ENCODE results near the gene NCAM2.

NCAM2 gene

DNA sequence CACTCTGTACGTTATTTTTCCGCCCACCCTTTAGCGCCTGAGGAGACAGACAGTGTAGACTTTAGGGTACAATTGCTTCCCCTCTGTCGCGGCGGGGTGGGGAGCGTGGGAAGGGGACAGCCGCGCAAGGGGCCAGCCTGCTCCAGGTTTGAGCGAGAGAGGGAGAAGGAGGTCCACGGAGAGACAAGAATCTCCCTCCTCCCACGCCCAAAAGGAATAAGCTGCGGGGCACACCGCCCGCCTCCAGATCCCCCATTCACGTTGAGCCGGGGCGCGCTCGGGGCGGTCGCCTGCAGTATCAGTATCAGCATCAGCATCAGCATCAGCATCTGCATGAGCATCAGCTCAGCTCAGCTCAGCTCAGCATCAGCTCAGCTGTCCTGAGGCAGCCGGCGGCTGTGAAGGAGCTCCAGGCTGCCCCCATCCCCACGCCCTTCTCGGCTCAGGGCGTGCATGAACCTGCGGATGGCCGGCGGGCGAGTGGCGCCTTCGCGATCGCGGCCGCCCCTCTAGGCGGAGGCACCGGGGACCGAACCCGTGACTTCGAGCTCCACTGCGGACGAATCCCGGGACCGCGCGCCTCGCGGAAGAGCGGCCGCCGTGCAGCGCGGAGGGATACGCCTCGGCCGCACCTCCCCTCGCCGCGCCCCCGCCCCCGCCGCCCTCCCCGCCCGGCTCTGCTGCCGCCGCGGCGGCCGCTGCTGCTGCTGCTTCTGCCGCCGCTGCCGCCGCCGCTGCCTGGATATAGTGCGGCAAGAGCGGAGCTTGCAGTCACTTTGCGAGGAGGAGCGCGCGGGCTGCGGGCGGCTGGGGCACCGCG, at the start of gene NCAM2:
Gene NCAM2, plus strand, starts transcription at position 774 of the 820 bp plus-strand sequence.
- H3K4me3 ChIP-seq (ENCODE audit: low read depth, low read length), result peak within 1 kb of the TSS; percentile 97
- TF ChIP-seq, protein P1, sequence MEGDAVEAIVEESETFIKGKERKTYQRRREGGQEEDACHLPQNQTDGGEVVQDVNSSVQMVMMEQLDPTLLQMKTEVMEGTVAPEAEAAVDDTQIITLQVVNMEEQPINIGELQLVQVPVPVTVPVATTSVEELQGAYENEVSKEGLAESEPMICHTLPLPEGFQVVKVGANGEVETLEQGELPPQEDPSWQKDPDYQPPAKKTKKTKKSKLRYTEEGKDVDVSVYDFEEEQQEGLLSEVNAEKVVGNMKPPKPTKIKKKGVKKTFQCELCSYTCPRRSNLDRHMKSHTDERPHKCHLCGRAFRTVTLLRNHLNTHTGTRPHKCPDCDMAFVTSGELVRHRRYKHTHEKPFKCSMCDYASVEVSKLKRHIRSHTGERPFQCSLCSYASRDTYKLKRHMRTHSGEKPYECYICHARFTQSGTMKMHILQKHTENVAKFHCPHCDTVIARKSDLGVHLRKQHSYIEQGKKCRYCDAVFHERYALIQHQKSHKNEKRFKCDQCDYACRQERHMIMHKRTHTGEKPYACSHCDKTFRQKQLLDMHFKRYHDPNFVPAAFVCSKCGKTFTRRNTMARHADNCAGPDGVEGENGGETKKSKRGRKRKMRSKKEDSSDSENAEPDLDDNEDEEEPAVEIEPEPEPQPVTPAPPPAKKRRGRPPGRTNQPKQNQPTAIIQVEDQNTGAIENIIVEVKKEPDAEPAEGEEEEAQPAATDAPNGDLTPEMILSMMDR (IDR thresholded peaks at IDR 0.05; ENCODE audit: control insufficient read depth, extremely low read depth, insufficient read depth), result no peak
- peak; percentile 44 for DNase-seq (ENCODE audit: low read depth)

DNA sequence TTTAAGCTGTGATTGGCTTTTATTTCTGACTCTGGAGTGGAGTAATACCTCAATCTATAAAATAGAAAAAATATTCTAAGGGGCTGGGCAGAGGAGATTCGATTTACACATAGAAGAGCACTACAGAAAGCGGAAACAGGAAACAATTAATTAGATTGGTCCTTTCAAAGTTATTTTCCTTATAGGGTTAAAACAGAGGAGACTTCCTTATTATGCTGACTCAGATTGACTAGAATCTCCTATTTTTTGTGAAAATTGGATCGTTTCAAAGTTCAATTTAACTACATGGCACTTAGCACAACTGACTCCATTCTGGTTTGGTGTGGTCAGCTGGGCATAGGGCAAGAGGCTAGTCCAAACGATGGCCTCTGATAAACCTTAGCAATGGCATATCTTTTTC, 48.3 kb upstream of the NCAM2 start:
- H3K4me3 ChIP-seq (ENCODE audit: low read depth, low read length), result no peak overlapping the region
- DNase-seq (ENCODE audit: low read depth), result no peak
- TF ChIP-seq, protein P1 (IDR thresholded peaks at IDR 0.05; ENCODE audit: control insufficient read depth, extremely low read depth, insufficient read depth), result no peak

DNA sequence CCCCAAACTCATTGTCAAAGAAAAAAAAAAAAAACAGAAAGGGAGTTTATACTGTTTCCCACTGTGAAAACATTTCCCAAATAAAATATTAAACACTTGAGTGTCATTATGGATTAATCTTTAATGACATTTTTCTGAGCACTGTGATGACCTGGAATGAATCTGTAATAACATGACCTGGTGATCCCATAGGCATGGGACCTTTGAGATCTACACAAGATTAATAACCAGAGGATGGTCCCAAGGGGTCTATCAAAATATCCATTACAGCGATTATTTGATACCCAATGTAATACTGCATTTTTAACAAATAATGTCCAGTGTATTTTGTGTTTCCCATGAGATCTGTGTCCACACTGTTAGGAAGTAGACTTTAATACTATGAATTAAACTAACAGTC, 32.4 kb upstream of the NCAM2 start:
- no peak overlapping the region for H3K4me3 ChIP-seq (ENCODE audit: low read depth, low read length)
- TF ChIP-seq, protein P1 (IDR thresholded peaks at IDR 0.05; ENCODE audit: control insufficient read depth, extremely low read depth, insufficient read depth), result no peak
- DNase-seq (ENCODE audit: low read depth), result no peak

DNA sequence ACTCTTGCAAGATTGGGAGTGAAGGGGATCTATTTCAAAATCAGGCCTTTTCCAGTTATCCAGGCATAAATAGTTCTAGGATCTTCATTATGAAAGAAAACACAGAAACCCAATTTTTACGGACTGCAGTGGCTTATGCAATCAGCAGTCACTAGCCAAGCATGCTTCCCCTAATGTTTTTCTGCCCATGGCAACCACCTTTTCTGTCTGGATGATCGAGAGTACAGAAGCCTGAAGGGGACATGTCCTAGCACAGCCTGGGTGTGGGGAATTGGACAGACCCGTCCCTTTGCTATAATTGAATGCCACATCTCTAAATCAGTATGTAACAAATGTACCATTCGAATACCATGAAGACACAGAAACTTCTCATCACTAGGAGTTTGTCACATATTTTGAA, 29.8 kb upstream of the NCAM2 start:
- no peak for DNase-seq (ENCODE audit: low read depth)
- no peak overlapping the region for H3K4me3 ChIP-seq (ENCODE audit: low read depth, low read length)
- TF ChIP-seq, protein P1 (IDR thresholded peaks at IDR 0.05; ENCODE audit: control insufficient read depth, extremely low read depth, insufficient read depth), result no peak

DNA sequence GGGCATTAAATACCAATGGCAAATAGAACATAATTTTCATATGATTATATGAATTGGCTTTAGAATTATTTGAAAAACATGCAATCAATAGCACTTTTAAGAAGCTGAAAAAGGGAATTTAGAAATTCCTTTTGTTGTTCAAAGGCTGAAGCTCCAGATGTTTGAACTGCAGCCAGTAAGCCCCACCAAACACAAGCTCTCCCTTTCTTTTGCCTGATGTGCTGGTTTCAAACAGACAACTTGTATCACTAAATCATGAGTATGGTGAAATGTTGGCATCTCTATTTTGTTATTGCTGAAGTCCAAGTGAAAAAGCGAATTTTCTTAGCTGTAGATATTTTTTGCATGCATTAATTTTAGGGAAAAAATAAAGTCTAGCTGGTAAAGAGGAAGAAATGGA, 27.5 kb upstream of the NCAM2 start:
- DNase-seq (ENCODE audit: low read depth), result no peak
- no peak overlapping the region for H3K4me3 ChIP-seq (ENCODE audit: low read depth, low read length)
- TF ChIP-seq, protein P1 (IDR thresholded peaks at IDR 0.05; ENCODE audit: control insufficient read depth, extremely low read depth, insufficient read depth), result no peak

DNA sequence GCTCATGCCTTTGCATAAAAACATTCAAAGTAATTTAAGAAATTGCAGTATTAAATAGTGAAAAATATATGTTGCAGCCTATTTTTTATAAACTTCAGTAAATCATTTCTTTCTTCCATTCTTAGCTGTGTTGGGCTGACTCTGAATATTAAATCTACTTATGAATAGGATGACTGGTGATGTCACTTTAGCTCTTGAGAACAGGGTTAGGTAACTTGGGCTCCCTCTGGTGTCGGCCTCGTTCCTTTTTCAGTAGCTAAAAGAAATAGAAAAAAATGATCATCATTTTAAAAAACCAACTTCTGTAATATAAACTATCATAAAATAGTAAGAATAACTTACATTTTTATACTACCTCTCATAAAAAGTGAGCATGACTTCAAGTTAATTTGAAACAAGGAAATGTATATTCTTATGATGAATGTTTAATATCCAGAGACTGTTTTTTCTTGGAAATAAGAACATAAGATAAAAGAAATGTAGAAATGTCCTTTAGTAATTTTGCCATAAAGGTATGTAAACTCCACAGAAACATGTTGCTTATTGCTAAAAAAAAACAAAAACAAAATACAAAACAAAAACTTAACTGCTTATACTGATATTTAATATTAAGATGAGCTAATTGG, 26.8 kb upstream of the NCAM2 start:
- peak; percentile 60 for DNase-seq (ENCODE audit: low read depth)
- H3K4me3 ChIP-seq (ENCODE audit: low read depth, low read length), result no peak overlapping the region
- TF ChIP-seq, protein P1 (IDR thresholded peaks at IDR 0.05; ENCODE audit: control insufficient read depth, extremely low read depth, insufficient read depth), result peak; percentile 55

All from LNCaP clone FGC (cell line).